H9 (cell line): ENCODE results near the gene KCTD17. TPM values are rescaled to one million over a fixed set of nuclear protein-coding genes. Genes with fewer than 3 reads are reported as not detected.

Experiments used
- DNase-seq: peaks from one replicate; pipeline ENCODE4 v3.0.0-alpha.2; 2017
- H2AFZ ChIP-seq: one replicate; pipeline ENCODE4 v1.6.1; 2013; ENCODE audit warnings: mild to moderate bottlenecking, low read length, control low read depth, moderate library complexity
- H2AK5ac ChIP-seq: 2 replicates; pipeline ENCODE4 v1.6.1; 2013; ENCODE audit warnings: low read length, control low read depth, mixed read lengths; ENCODE audit not compliant: insufficient read length
- H2BK120ac ChIP-seq: one replicate; pipeline ENCODE4 v1.6.1; 2013; ENCODE audit warnings: low read depth, mild to moderate bottlenecking, low read length, control low read depth, inconsistent platforms; ENCODE audit not compliant: poor library complexity, severe bottlenecking
- H2BK12ac ChIP-seq: 2 replicates; pipeline ENCODE4 v1.6.1; 2013; ENCODE audit warnings: low read length, control low read depth, mixed read lengths, low read depth; ENCODE audit not compliant: insufficient read length
- H2BK15ac ChIP-seq: 2 replicates; pipeline ENCODE4 v1.6.1; 2013; ENCODE audit warnings: low read depth, low read length, control low read depth
- H2BK20ac ChIP-seq: one replicate; pipeline ENCODE4 v1.6.1; 2013; ENCODE audit warnings: low read depth, mild to moderate bottlenecking, low read length, control low read depth, inconsistent platforms; ENCODE audit not compliant: poor library complexity, severe bottlenecking
- H2BK5ac ChIP-seq: 2 replicates; pipeline ENCODE4 v1.6.1; 2013; ENCODE audit warnings: low read length, control low read depth, mixed read lengths; ENCODE audit not compliant: insufficient read length
- H3K14ac ChIP-seq: 2 replicates; pipeline ENCODE4 v1.6.1; 2013; ENCODE audit warnings: low read length, control low read depth; ENCODE audit not compliant: insufficient read depth
- H3K18ac ChIP-seq: 2 replicates; pipeline ENCODE4 v1.6.1; 2013; ENCODE audit warnings: low read depth, mild to moderate bottlenecking, mixed read lengths, low read length, control low read depth; ENCODE audit not compliant: insufficient read length
- H3K23ac ChIP-seq: 2 replicates; pipeline ENCODE4 v1.6.1; 2013; ENCODE audit warnings: low read length, control low read depth, mixed read lengths, low read depth; ENCODE audit not compliant: insufficient read length
- H3K23me2 ChIP-seq: 2 replicates; pipeline ENCODE4 v1.6.1; 2013; ENCODE audit warnings: low read depth, mild to moderate bottlenecking, mixed read lengths, low read length, control low read depth; ENCODE audit not compliant: insufficient read length, poor library complexity, severe bottlenecking
- H3K27ac ChIP-seq: 2 replicates; pipeline ENCODE4 v1.5.1; 2013; ENCODE audit warnings: low read length, control low read depth, mixed read lengths, low read depth; ENCODE audit not compliant: insufficient read length
- H3K27me3 ChIP-seq: 2 replicates; pipeline ENCODE4 v1.6.1; 2013; ENCODE audit warnings: low read length, control low read depth, inconsistent platforms; ENCODE audit not compliant: insufficient read depth
- H3K4ac ChIP-seq: 2 replicates; pipeline ENCODE4 v1.6.1; 2013; ENCODE audit warnings: low read depth, mild to moderate bottlenecking, control low read depth, inconsistent platforms, low read length, moderate library complexity
- H3K4me1 ChIP-seq: 2 replicates; pipeline ENCODE4 v1.6.1; 2013; ENCODE audit warnings: low read length, control low read depth, inconsistent platforms; ENCODE audit not compliant: insufficient read depth
- H3K4me2 ChIP-seq: 2 replicates; pipeline ENCODE4 v1.6.1; 2013; ENCODE audit warnings: low read length, control low read depth, mixed read lengths; ENCODE audit not compliant: insufficient read length, insufficient read depth
- H3K56ac ChIP-seq: 2 replicates; pipeline ENCODE4 v1.6.1; 2013; ENCODE audit warnings: low read depth, mild to moderate bottlenecking, mixed read lengths, low read length, control low read depth; ENCODE audit not compliant: insufficient read length
- H3K79me1 ChIP-seq: 2 replicates; pipeline ENCODE4 v1.6.1; 2013; ENCODE audit warnings: low read depth, mild to moderate bottlenecking, moderate library complexity, low read length, control low read depth, inconsistent platforms; ENCODE audit not compliant: insufficient read depth, poor library complexity, severe bottlenecking
- H3K79me2 ChIP-seq: 2 replicates; pipeline ENCODE4 v1.6.1; 2013; ENCODE audit warnings: low read length, control low read depth, inconsistent platforms; ENCODE audit not compliant: insufficient read depth
- H3K9ac ChIP-seq: 2 replicates; pipeline ENCODE4 v1.6.1; 2013; ENCODE audit warnings: low read length, control low read depth, mixed read lengths; ENCODE audit not compliant: insufficient read length; ENCODE audit errors: extremely low read depth
- H3K9me3 ChIP-seq: one replicate; pipeline ENCODE4 v1.6.1; 2013; ENCODE audit warnings: low read depth, low read length, inconsistent platforms; ENCODE audit not compliant: control insufficient read depth
- H3T11ph ChIP-seq: one replicate; pipeline ENCODE4 v1.6.1; 2013; ENCODE audit warnings: mild to moderate bottlenecking, low read length, control low read depth, inconsistent platforms
- H4K20me1 ChIP-seq: one replicate; pipeline ENCODE4 v1.6.1; 2013; ENCODE audit not compliant: control insufficient read depth, insufficient read length, insufficient read depth
- H4K5ac ChIP-seq: 2 replicates; pipeline ENCODE4 v1.6.1; 2013; ENCODE audit warnings: low read depth, mild to moderate bottlenecking, mixed read lengths, low read length, control low read depth; ENCODE audit not compliant: insufficient read length
- H4K8ac ChIP-seq: replicated peaks from 2 replicates; pipeline ENCODE4 v1.6.1; 2013; ENCODE audit warnings: low read length, control low read depth, mixed read lengths, low read depth; ENCODE audit not compliant: insufficient read length
- H4K91ac ChIP-seq: 2 replicates; pipeline ENCODE4 v1.6.1; 2013; ENCODE audit warnings: low read depth, mild to moderate bottlenecking, moderate library complexity, mixed read lengths, low read length, control low read depth; ENCODE audit not compliant: insufficient read length
- H3K27ac Mint-ChIP-seq, 3 experiments: 2 replicates in 2 of 3; 3 replicates in 1 of 3; pipeline ENCODE4 v1.8.0; 2020 to 2021; ENCODE audit warnings: mixed read lengths in 3 of 3, mild to moderate bottlenecking in 1 of 3, moderate library complexity in 1 of 3
- H3K27me3 Mint-ChIP-seq: 2 replicates; pipeline ENCODE4 v1.8.0; 2021; ENCODE audit warnings: low read depth, mild to moderate bottlenecking, moderate library complexity, mixed read lengths
- H3K36me3 Mint-ChIP-seq, 3 experiments: 2 replicates in 2 of 3; 3 replicates in 1 of 3; pipeline ENCODE4 v1.8.0; 2020 to 2021; ENCODE audit warnings: low read depth in 3 of 3, mixed read lengths in 3 of 3; ENCODE audit not compliant: insufficient read depth in 1 of 3
- H3K4me1 Mint-ChIP-seq, 2 experiments: 2 replicates each; pipeline ENCODE4 v1.8.0; 2020; ENCODE audit warnings: mixed read lengths in 2 of 2
- H3K4me3 Mint-ChIP-seq, 2 experiments: 2 replicates in 1 of 2; 3 replicates in 1 of 2; pipeline ENCODE4 v1.8.0; 2020 to 2021; ENCODE audit warnings: mild to moderate bottlenecking in 2 of 2, mixed read lengths in 2 of 2, moderate library complexity in 1 of 2
- H3K9me3 Mint-ChIP-seq, 2 experiments: 2 replicates in 1 of 2; 3 replicates in 1 of 2; pipeline ENCODE4 v1.8.0; 2020; ENCODE audit warnings: mild to moderate bottlenecking in 2 of 2, mixed read lengths in 2 of 2, moderate library complexity in 1 of 2
- CTCF ChIP-seq: fragments of 200-600 bp; sonication (generic); conservative IDR thresholded peaks from 3 replicates; pipeline ENCODE4 v1.8.0; 2021; ENCODE audit warnings: antibody characterized with exemption, mild to moderate bottlenecking
- WGBS: extraction: QIAGEN DNeasy Blood & Tissue Kit; methylation state at CpG from one replicate; pipeline ENCODE4 v1.1.7; 2013; ENCODE audit warnings: missing lambda C conversion rate, low lambda C conversion rate, mixed read lengths; ENCODE audit not compliant: insufficient read length; ENCODE audit errors: extremely low coverage; 5-methylcytosine and 5-hydroxymethylcytosine counted together
- total RNA-seq: library from RNA; stranded (reverse); gene quantifications from 2 replicates; pipeline ENCODE4 v1.2.1, GENCODE V29; 2021

The KCTD17 gene
- total RNA-seq, 1 experiment from 2014 or later: 34.1 TPM

- no peaks in the 10 kb centered on the region for H3K4me1 ChIP-seq
- no peaks in the 10 kb centered on the region for H4K20me1 ChIP-seq
- no peak overlapping the region for H3T11ph ChIP-seq
- no peak overlapping the region for H4K91ac ChIP-seq
- no peak overlapping the region for H2BK120ac ChIP-seq
- H2BK15ac ChIP-seq: no peak overlapping the region
- no peaks in the 10 kb centered on the region for H3K79me1 ChIP-seq
- no peaks in the 10 kb centered on the region for H3K27me3 ChIP-seq
- no CpG with 5 or more reads among the region's 2 CpGs for WGBS
- Mint-ChIP-seq H3K27ac (no peak overlapping the region), H3K4me1 (peaks cover 6 to 10% of the 10 kb centered on the region in 2 experiments; a peak in 2 of 4 replicates), H3K36me3 (no peaks in the 10 kb centered on the region; a peak in 1 of 7 replicates), H3K4me3 (no peak overlapping the region), H3K9me3 (peaks cover 2% of the 10 kb centered on the region in 2 experiments; a peak in 1 of 5 replicates), H3K27me3 (peaks cover 64% of the 10 kb centered on the region)
- no peak overlapping the region for H3K56ac ChIP-seq
- H3K9me3 ChIP-seq: no peaks in the 10 kb centered on the region
- H3K9ac ChIP-seq: no peak overlapping the region
- H3K18ac ChIP-seq: no peak overlapping the region
- no peak overlapping the region for H2AK5ac ChIP-seq
- H3K27ac ChIP-seq: no peak overlapping the region
- H3K23me2 ChIP-seq: no peaks in the 10 kb centered on the region
- H4K5ac ChIP-seq: no peak overlapping the region
- H3K14ac ChIP-seq: no peak overlapping the region
- TF ChIP-seq CTCF: no peak
- no peak overlapping the region for H2BK12ac ChIP-seq
- no peak overlapping the region for H3K4ac ChIP-seq
- no peak overlapping the region for H2AFZ ChIP-seq
- H2BK5ac ChIP-seq: no peak overlapping the region
- no peak for DNase-seq
- H3K79me2 ChIP-seq: no peaks in the 10 kb centered on the region
- no peak overlapping the region for H3K4me2 ChIP-seq
- no peak overlapping the region for H3K23ac ChIP-seq
- H2BK20ac ChIP-seq: no peak overlapping the region
- no peak overlapping the region for H4K8ac ChIP-seq
Measured at GRCh38 chr22:37008365-37008764, 43.2 kb upstream of the KCTD17 start.
